ENCODE results near the gene ECPAS. TPM values are rescaled to one million over a fixed set of nuclear protein-coding genes. Genes with fewer than 3 reads are reported as not detected.

The ECPAS gene
- total RNA-seq, 1 experiment from 2014 or later: 71.1 TPM

GRCh38 chr9:111316796-111317195 is 167.4 kb downstream of the ECPAS start (continued):
- TF ChIP-seq SRF (IDR thresholded peaks at IDR 0.05; ENCODE audit: low read depth): no peak
- TF ChIP-seq MAX (IDR thresholded peaks at IDR 0.05): no peak
- TF ChIP-seq ZNF274 (IDR thresholded peaks at IDR 0.05; ENCODE audit: low read depth, low read length): no peak
- no peak for TF ChIP-seq EZH2phosphoT487 (IDR thresholded peaks at IDR 0.05; ENCODE audit: borderline replicate concordance)
- TF ChIP-seq, protein P1, sequence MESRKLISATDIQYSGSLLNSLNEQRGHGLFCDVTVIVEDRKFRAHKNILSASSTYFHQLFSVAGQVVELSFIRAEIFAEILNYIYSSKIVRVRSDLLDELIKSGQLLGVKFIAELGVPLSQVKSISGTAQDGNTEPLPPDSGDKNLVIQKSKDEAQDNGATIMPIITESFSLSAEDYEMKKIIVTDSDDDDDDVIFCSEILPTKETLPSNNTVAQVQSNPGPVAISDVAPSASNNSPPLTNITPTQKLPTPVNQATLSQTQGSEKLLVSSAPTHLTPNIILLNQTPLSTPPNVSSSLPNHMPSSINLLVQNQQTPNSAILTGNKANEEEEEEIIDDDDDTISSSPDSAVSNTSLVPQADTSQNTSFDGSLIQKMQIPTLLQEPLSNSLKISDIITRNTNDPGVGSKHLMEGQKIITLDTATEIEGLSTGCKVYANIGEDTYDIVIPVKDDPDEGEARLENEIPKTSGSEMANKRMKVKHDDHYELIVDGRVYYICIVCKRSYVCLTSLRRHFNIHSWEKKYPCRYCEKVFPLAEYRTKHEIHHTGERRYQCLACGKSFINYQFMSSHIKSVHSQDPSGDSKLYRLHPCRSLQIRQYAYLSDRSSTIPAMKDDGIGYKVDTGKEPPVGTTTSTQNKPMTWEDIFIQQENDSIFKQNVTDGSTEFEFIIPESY (IDR thresholded peaks at IDR 0.05; ENCODE audit: extremely low read depth, insufficient replicate concordance, low read length): no peak
- no peak for TF ChIP-seq SP1 (IDR thresholded peaks at IDR 0.05; ENCODE audit: low read depth)
- no peak for TF ChIP-seq CEBPB (IDR thresholded peaks at IDR 0.05; ENCODE audit: low read depth)

Other genes starting within 250 kb of the ECPAS start
- not detected for gene OR2K2, start 154.2 kb downstream of the ECPAS start, total RNA-seq (2021; ENCODE audit: unreplicated experiment)
- gene ZNF483, start 40.8 kb upstream of the ECPAS start, total RNA-seq (2021; ENCODE audit: unreplicated experiment): 5.0 TPM
- gene PTGR1, start 115.3 kb upstream of the ECPAS start, total RNA-seq (2021; ENCODE audit: unreplicated experiment): 53.9 TPM
- 7.1 TPM for gene DNAJC25, start 147.0 kb upstream of the ECPAS start, total RNA-seq (2021; ENCODE audit: unreplicated experiment)
- gene GNG10, start 177.2 kb upstream of the ECPAS start, total RNA-seq (2021; ENCODE audit: unreplicated experiment): 46.8 TPM

All from HCT116 (cell line).